ENCODE measurements around the gene WDR75.

DNA sequence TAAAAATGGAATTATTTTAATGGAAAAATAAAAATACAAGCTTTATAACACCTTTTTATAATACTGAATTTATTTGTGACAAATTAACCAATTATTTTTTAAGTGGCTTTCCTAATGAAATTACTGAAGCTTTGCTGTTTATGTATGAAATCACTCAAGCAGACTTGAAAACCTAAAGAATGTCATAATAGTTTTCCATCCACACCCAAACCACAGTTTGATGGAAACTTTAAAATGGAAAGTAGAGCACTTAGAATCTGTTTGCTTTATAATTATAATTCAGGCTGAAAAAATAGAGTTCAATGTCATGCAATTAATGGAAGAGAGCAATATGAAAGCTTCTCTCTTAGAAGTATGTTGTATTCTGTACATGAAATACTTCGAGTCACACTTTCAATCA is 31.6 kb upstream of the WDR75 start:
- TF ChIP-seq ZNF384 (IDR thresholded peaks at IDR 0.05) = no peak
- no peak for TF ChIP-seq ELF4 (IDR thresholded peaks at IDR 0.05)
- TF ChIP-seq FOXM1 (IDR thresholded peaks at IDR 0.05; ENCODE audit: borderline replicate concordance) = no peak
- TF ChIP-seq SP1 (IDR thresholded peaks at IDR 0.05) = no peak
- no peak for TF ChIP-seq L3MBTL2 (conservative IDR thresholded peaks at IDR 0.05)
- no peak for TF ChIP-seq ARNT (IDR thresholded peaks at IDR 0.05)
- TF ChIP-seq HDGF (IDR thresholded peaks at IDR 0.05; ENCODE audit: borderline replicate concordance) = no peak
- no peak for TF ChIP-seq TARDBP (IDR thresholded peaks at IDR 0.05)
- TF ChIP-seq SUZ12 (IDR thresholded peaks at IDR 0.05) = no peak
- no peak for TF ChIP-seq FOXK2 (IDR thresholded peaks at IDR 0.05)
- no peak for TF ChIP-seq BHLHE40 (IDR thresholded peaks at IDR 0.05; ENCODE audit: borderline replicate concordance)
- TF ChIP-seq LEF1 (IDR thresholded peaks at IDR 0.05; ENCODE audit: borderline replicate concordance) = no peak

All from HEK293T (cell line).